Endothelial cell of umbilical vein (primary cell): ENCODE data around the gene SMARCD3. TPM values are rescaled to one million over a fixed set of nuclear protein-coding genes. Genes with fewer than 3 reads are reported as not detected.

Source experiments
- BruUV-seq: library from RNA; stranded (reverse); fragments of 400-500 nt; replicated peaks from 2 replicates; lab custom pipeline; 2021; lab: Mats Ljungman, UMichigan
- CTCF ChIA-PET: fragments of 300-600, 350-600 bp; sonication (Branson Sonifier 250); formaldehyde crosslinking; loops from one replicate; lab custom pipeline; 2021; ENCODE audit warnings: antibody characterized with exemption, inconsistent platforms; lab: Charles Lee
- POLR2A ChIA-PET: fragments of 300-600, 350-600 bp; sonication (Branson Sonifier 250); formaldehyde crosslinking; loops from one replicate; lab custom pipeline; 2021; ENCODE audit warnings: antibody characterized with exemption, inconsistent platforms; lab: Charles Lee
- DNase-seq: peaks from one replicate; pipeline ENCODE4 v3.0.0-alpha.2; 2011; ENCODE audit warnings: low read depth, low spot score
- FAIRE-seq: peaks from 2 replicates; lab custom pipeline; 2011; peaks lifted over from hg19 to GRCh38; lab: Jason Lieb, UNC
- H2AFZ ChIP-seq: 2 replicates; pipeline ENCODE4 v1.6.0; 2012; ENCODE audit warnings: low read depth, low read length, control low read depth, inconsistent platforms
- H3K27ac ChIP-seq: 2 replicates; pipeline ENCODE4 v1.5.1; 2011; ENCODE audit warnings: low read depth, mild to moderate bottlenecking, control low read depth, low read length, moderate library complexity; ENCODE audit not compliant: insufficient read depth
- H3K27me3 ChIP-seq, 2 experiments: 2 replicates each; pipeline versions ENCODE4 v1.6.0 to v1.6.1; 2011; ENCODE audit warnings: low read length in 2 of 2, mixed read lengths in 1 of 2; ENCODE audit not compliant: control insufficient read depth in 2 of 2, insufficient read depth in 2 of 2
- H3K36me3 ChIP-seq, 2 experiments: 2 replicates in 1 of 2; 3 replicates in 1 of 2; pipeline ENCODE4 v1.5.1; 2011; ENCODE audit warnings: low read length in 2 of 2, mild to moderate bottlenecking in 1 of 2, moderate library complexity in 1 of 2; ENCODE audit not compliant: control insufficient read depth in 2 of 2, insufficient read depth in 2 of 2; ENCODE audit errors: extremely low read depth in 1 of 2
- H3K4me1 ChIP-seq: 3 replicates; pipeline ENCODE4 v1.5.1; 2011; ENCODE audit warnings: mild to moderate bottlenecking, low read length; ENCODE audit not compliant: control insufficient read depth, insufficient read depth; ENCODE audit errors: extremely low read depth
- H3K4me2 ChIP-seq: 2 replicates; pipeline ENCODE4 v1.6.1; 2011; ENCODE audit warnings: low read length, control low read depth, mixed read lengths; ENCODE audit not compliant: insufficient read depth
- H3K4me3 ChIP-seq, 3 experiments: fragments of 200-600 bp in 1 of 3; sonication (generic), shearing (Covaris generic) in 1 of 3; replicated peaks in 1 of 3; 2 replicates each; pipeline ENCODE4 v1.5.1; 2011 to 2016; ENCODE audit warnings: control low read depth in 3 of 3, low read length in 3 of 3, mild to moderate bottlenecking in 2 of 3, inconsistent platforms in 1 of 3, low read depth in 1 of 3, moderate library complexity in 1 of 3; ENCODE audit not compliant: insufficient read depth in 1 of 3
- H3K79me2 ChIP-seq: 2 replicates; pipeline ENCODE4 v1.6.0; 2012; ENCODE audit warnings: low read length, inconsistent platforms; ENCODE audit not compliant: control insufficient read depth, insufficient read depth
- H3K9ac ChIP-seq: replicated peaks from 2 replicates; pipeline ENCODE3; 2011; ENCODE audit warnings: low read length, control low read depth; ENCODE audit not compliant: insufficient read depth; ENCODE audit errors: extremely low read depth
- H3K9me1 ChIP-seq: replicated peaks from 3 replicates; pipeline ENCODE4 v1.6.0; 2011; ENCODE audit warnings: mild to moderate bottlenecking, low read length; ENCODE audit not compliant: control insufficient read depth, insufficient read depth; ENCODE audit errors: extremely low read depth
- H3K9me3 ChIP-seq: replicated peaks from 2 replicates; pipeline ENCODE4 v1.5.1; 2012; ENCODE audit warnings: low read length, inconsistent platforms; ENCODE audit not compliant: control insufficient read depth, insufficient read depth
- H4K20me1 ChIP-seq: replicated peaks from 2 replicates; pipeline ENCODE3; 2011; ENCODE audit warnings: mild to moderate bottlenecking, low read length; ENCODE audit not compliant: control insufficient read depth, insufficient read depth; ENCODE audit errors: extremely low read depth
- EZH2 ChIP-seq: IDR thresholded peaks from 2 replicates; pipeline ENCODE4 v1.6.1; 2012; ENCODE audit warnings: borderline replicate concordance, low read depth, mild to moderate bottlenecking, moderate library complexity, low read length, inconsistent platforms; ENCODE audit not compliant: severe bottlenecking
- FOS ChIP-seq: IDR thresholded peaks from 2 replicates; pipeline ENCODE4 v1.6.1; 2011; ENCODE audit warnings: mild to moderate bottlenecking, low read length, moderate library complexity, borderline replicate concordance; ENCODE audit not compliant: insufficient read depth
- GATA2 ChIP-seq: IDR thresholded peaks from 2 replicates; pipeline ENCODE4 v1.7.0; 2011; ENCODE audit warnings: low read depth, mild to moderate bottlenecking, moderate library complexity, mixed read lengths, low read length; ENCODE audit not compliant: insufficient read length, insufficient read depth
- JUN ChIP-seq: IDR thresholded peaks from 2 replicates; pipeline ENCODE4 v1.6.1; 2011; ENCODE audit warnings: borderline replicate concordance, low read depth; ENCODE audit not compliant: insufficient read length, insufficient read depth
- MYC ChIP-seq: IDR thresholded peaks from one replicate; pipeline ENCODE4 v1.6.1; 2011; ENCODE audit warnings: mild to moderate bottlenecking, low read depth, low read length
- POLR2A ChIP-seq: IDR thresholded peaks from 2 replicates; pipeline ENCODE4 v1.6.1; 2012; ENCODE audit warnings: low read depth, mild to moderate bottlenecking, control low read depth, low read length
- POLR2AphosphoS5 ChIP-seq: IDR thresholded peaks from 2 replicates; pipeline ENCODE4 v1.6.1; 2012; ENCODE audit warnings: low read depth, mild to moderate bottlenecking, control low read depth, low read length, moderate library complexity; ENCODE audit not compliant: insufficient read depth
- dilution Hi-C: fragments of 300-500 bp; cut with MboI; formaldehyde crosslinking; loops from one replicate; pipeline ENCODE4 v1.15.0; 2019; ENCODE audit warnings: low sequenced_read_pairs; ENCODE audit not compliant: extremely low pct_ligation_motif_present
- intact Hi-C: fragments of 100-400 bp; cut with micrococcal nuclease; formaldehyde crosslinking; loops from one replicate; pipeline ENCODE4 v1.10.0; 2022
- polyA plus RNA-seq, 4 experiments: library from polyadenylated mRNA; depleted of rRNA in 3 of 4; stranded (reverse) in 3 of 4; unstranded in 1 of 4; fragments of >200 nt; gene quantifications; 2 replicates each; pipeline versions ENCODE4 v1.2.1 to v1.2.3, GENCODE V29; 2011 to 2012; ENCODE audit warnings: missing spikeins in 1 of 4
- total RNA-seq: library from RNA; stranded (reverse); gene quantifications from 2 replicates; pipeline ENCODE4 v1.2.3, GENCODE V29; 2021
- TF ChIP-seq, protein P1 (sequence below): IDR thresholded peaks from 2 replicates; pipeline ENCODE4 v1.6.1; 2011; ENCODE audit not compliant: insufficient read depth, insufficient read length
- TF ChIP-seq, protein P2 (sequence below), 2 donors: IDR thresholded peaks; 1 replicate in 1 of 2; 2 replicates in 1 of 2; pipeline ENCODE4 v1.5.1; 2011; ENCODE audit warnings: low read length in 2 of 2, mild to moderate bottlenecking in 2 of 2, moderate library complexity in 2 of 2, control low read depth in 1 of 2, inconsistent platforms in 1 of 2, low read depth in 1 of 2; ENCODE audit not compliant: insufficient read depth in 1 of 2; ENCODE audit errors: extremely low read depth in 1 of 2

Gene SMARCD3
- total and polyA plus RNA-seq, 2 donors (not counting 3 experiments of a cell fraction or from before 2014, with no cell fraction given): 6.1 to 8.5 TPM

DNA sequence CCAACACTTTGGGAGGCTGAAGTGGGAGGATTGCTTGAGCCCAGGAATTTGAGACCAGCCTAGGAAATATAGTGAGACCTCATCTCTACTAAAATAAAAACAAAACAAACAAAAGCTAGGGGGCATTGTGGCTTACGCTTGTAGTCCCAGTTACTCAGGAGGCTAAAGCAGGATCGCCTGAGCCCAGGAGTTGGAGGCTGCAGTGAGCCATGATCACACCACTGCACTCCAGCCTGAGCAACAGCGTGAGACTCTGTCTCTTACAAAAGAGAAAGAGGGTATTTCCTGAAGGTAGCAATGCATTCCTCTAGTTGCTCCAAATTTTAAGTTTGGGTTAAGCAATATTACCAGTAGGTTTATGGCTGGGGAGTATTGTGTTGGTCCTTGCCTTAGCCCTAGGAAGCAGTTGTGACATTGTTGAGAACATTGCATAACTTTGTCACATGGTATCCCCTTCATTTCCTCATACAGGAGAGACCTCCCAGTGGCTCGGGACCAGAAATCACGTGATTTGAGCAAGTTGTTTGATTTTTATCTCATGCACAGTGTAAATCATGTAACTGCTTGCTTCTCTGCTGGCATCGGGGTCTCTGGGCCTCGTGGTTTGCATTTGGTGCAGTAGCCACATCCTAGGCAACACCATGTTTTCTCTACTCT, 23.3 kb upstream of the SMARCD3 start:
- intact Hi-C loops: no loop called here
- DNase-seq (no peak), FAIRE-seq (no peak)
- ChIA-PET CTCF (interaction anchor here (1.2 kb wide), 1 partner anchor 50 kb away, joined by 3 read pairs; no protein-coding TSS in a partner anchor), POLR2A (no interaction called here)
- Histone ChIP-seq H3K4me3 (no peak overlapping the region), H3K9me3 (no peaks in the 10 kb centered on the region), H3K79me2 (no peaks in the 10 kb centered on the region), H3K27ac (no peak overlapping the region), H3K4me1 (no peaks in the 10 kb centered on the region), H3K27me3 (peaks cover 4 to 10% of the 10 kb centered on the region in 2 experiments), H3K9me1 (no peaks in the 10 kb centered on the region), H2AFZ (no peak overlapping the region), H3K4me2 (no peak overlapping the region), H4K20me1 (no peaks in the 10 kb centered on the region), H3K36me3 (no peaks in the 10 kb centered on the region), H3K9ac (no peak overlapping the region)
- no TSS peak for BruUV-seq
- no peak for TF ChIP-seq POLR2AphosphoS5
- TF ChIP-seq, protein P1, sequence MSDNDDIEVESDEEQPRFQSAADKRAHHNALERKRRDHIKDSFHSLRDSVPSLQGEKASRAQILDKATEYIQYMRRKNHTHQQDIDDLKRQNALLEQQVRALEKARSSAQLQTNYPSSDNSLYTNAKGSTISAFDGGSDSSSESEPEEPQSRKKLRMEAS: no peak
- no peak for TF ChIP-seq FOS
- TF ChIP-seq GATA2: no peak
- no peak for TF ChIP-seq MYC
- TF ChIP-seq JUN: no peak
- no peak for TF ChIP-seq POLR2A
- TF ChIP-seq EZH2: no peak
- TF ChIP-seq, protein P2, sequence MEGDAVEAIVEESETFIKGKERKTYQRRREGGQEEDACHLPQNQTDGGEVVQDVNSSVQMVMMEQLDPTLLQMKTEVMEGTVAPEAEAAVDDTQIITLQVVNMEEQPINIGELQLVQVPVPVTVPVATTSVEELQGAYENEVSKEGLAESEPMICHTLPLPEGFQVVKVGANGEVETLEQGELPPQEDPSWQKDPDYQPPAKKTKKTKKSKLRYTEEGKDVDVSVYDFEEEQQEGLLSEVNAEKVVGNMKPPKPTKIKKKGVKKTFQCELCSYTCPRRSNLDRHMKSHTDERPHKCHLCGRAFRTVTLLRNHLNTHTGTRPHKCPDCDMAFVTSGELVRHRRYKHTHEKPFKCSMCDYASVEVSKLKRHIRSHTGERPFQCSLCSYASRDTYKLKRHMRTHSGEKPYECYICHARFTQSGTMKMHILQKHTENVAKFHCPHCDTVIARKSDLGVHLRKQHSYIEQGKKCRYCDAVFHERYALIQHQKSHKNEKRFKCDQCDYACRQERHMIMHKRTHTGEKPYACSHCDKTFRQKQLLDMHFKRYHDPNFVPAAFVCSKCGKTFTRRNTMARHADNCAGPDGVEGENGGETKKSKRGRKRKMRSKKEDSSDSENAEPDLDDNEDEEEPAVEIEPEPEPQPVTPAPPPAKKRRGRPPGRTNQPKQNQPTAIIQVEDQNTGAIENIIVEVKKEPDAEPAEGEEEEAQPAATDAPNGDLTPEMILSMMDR (IDR thresholded peaks at IDR 0.05; ENCODE audit: extremely low read depth in 1 of 2, insufficient read depth in 1 of 2, low read depth in 1 of 2, low read length in 2 of 2): no peak
- dilution Hi-C loops: no loop called here
